HEK293T (cell line): ENCODE results near the gene SMDT1.

Experiments
- FOXA1 ChIP-seq: fragments of 450-650 bp; IDR thresholded peaks from 2 replicates; pipeline ENCODE4 v1.6.1; 2016; ENCODE audit warnings: mild to moderate bottlenecking
- FOXK2 ChIP-seq: fragments of 450-650 bp; IDR thresholded peaks from 2 replicates; pipeline ENCODE4 v1.6.1; 2016; ENCODE audit warnings: mild to moderate bottlenecking
- FOXM1 ChIP-seq: fragments of 450-650 bp; IDR thresholded peaks from 2 replicates; pipeline ENCODE4 v1.6.1; 2017; ENCODE audit warnings: mild to moderate bottlenecking, borderline replicate concordance
- HDGF ChIP-seq: fragments of 450-650 bp; IDR thresholded peaks from 2 replicates; pipeline ENCODE4 v1.6.1; 2017; ENCODE audit warnings: antibody characterized with exemption, borderline replicate concordance
- SP1 ChIP-seq: fragments of 450-650 bp; IDR thresholded peaks from 2 replicates; pipeline ENCODE4 v1.6.1; 2017

GRCh38 chr22:42066126-42066761, 13.3 kb upstream of the SMDT1 start:
- TF ChIP-seq SP1 (no peak), FOXK2 (no peak), FOXA1 (no peak), HDGF (no peak), FOXM1 (no peak)
